Neural cell (in vitro differentiated cells): ENCODE results near the gene PYGB.

Source experiments
- CTCF ChIP-seq: fragments of 450-650 bp; IDR thresholded peaks from 2 replicates; pipeline ENCODE4 v1.5.1; 2014; ENCODE audit warnings: antibody characterized with exemption, mild to moderate bottlenecking, moderate library complexity; ENCODE audit not compliant: poor library complexity, severe bottlenecking
- EP300 ChIP-seq: fragments of 450-650 bp; conservative IDR thresholded peaks from 2 replicates; pipeline ENCODE4 v1.6.1; 2014; ENCODE audit warnings: antibody characterized with exemption, mild to moderate bottlenecking, moderate library complexity; ENCODE audit not compliant: poor library complexity, severe bottlenecking
- EZH2 ChIP-seq: fragments of 200-600, 300-800 bp; shearing (Covaris generic), sonication (generic); IDR thresholded peaks from 2 replicates; pipeline ENCODE4 v1.6.1; 2014; ENCODE audit warnings: antibody characterized with exemption, low read length, borderline replicate concordance, mild to moderate bottlenecking; ENCODE audit not compliant: insufficient read depth, poor library complexity, severe bottlenecking
- POLR2AphosphoS5 ChIP-seq: IDR thresholded peaks from 2 replicates; pipeline ENCODE4 v1.6.1; 2012
- RAD21 ChIP-seq: fragments of 450-650 bp; conservative IDR thresholded peaks from 2 replicates; pipeline ENCODE4 v1.6.1; 2014; ENCODE audit warnings: antibody characterized with exemption, mild to moderate bottlenecking, moderate library complexity
- SMC3 ChIP-seq: fragments of 450-650 bp; conservative IDR thresholded peaks from 2 replicates; pipeline ENCODE4 v1.6.1; 2014; ENCODE audit warnings: antibody characterized with exemption, mild to moderate bottlenecking, moderate library complexity; ENCODE audit not compliant: poor library complexity
- TF ChIP-seq, protein P1 (sequence below): IDR thresholded peaks from 2 replicates; pipeline ENCODE4 v1.6.1; 2012; ENCODE audit warnings: borderline replicate concordance

DNA sequence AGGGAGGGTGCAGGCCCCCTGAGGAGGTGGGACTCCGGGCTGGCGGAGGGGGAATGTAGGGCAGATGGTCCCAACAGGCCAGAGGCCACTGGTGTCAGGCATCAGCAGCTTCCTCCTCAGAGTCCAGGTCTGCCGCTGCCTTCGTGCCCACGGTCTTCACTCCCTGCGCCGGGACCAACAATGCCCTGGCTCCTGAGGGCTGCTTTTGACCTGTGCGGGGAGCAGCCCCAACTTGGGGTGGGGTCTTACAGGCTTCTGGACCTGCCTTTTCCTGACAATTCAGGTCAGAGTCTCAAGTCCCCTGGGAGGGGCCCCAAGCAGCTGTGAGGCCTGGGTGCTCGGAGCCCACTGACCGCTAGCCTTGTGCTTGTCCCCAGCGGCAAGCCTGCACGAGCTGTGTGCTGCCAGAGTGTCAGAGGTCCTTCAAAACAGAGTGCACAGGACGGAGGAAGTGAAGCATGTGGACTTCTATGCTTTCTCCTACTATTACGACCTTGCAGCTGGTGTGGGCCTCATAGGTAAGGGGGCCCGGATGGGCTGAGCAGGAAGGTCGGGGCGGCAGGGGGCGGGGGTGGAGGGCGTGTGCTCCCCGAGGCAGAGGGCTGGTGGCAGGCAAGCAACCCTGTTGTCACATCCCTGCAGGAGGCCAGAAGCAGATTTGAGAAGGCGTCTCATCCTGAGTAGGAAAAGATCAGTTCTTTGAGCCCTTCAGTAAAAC, 25.3 kb upstream of the PYGB start:
- TF ChIP-seq CTCF (no peak), POLR2AphosphoS5 (no peak), EZH2 (no peak), RAD21 (no peak), EP300 (no peak), SMC3 (no peak)
- TF ChIP-seq, protein P1, sequence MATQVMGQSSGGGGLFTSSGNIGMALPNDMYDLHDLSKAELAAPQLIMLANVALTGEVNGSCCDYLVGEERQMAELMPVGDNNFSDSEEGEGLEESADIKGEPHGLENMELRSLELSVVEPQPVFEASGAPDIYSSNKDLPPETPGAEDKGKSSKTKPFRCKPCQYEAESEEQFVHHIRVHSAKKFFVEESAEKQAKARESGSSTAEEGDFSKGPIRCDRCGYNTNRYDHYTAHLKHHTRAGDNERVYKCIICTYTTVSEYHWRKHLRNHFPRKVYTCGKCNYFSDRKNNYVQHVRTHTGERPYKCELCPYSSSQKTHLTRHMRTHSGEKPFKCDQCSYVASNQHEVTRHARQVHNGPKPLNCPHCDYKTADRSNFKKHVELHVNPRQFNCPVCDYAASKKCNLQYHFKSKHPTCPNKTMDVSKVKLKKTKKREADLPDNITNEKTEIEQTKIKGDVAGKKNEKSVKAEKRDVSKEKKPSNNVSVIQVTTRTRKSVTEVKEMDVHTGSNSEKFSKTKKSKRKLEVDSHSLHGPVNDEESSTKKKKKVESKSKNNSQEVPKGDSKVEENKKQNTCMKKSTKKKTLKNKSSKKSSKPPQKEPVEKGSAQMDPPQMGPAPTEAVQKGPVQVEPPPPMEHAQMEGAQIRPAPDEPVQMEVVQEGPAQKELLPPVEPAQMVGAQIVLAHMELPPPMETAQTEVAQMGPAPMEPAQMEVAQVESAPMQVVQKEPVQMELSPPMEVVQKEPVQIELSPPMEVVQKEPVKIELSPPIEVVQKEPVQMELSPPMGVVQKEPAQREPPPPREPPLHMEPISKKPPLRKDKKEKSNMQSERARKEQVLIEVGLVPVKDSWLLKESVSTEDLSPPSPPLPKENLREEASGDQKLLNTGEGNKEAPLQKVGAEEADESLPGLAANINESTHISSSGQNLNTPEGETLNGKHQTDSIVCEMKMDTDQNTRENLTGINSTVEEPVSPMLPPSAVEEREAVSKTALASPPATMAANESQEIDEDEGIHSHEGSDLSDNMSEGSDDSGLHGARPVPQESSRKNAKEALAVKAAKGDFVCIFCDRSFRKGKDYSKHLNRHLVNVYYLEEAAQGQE = no peak
